Tibial artery (tissue), 4 donors: ENCODE results near the gene AMOTL1.
A peak's percentile ranks its signal among the peaks of the same experiment; 100 is the strongest.

Source experiments
- DNase-seq, 2 donors: peaks; one replicate each; pipeline ENCODE4 v3.0.0-alpha.2; 2019
- H3K27ac ChIP-seq, 2 donors: fragments of 200-600 bp; sonication (generic) in 1 of 2; 1 replicate in 1 of 2; 2 replicates in 1 of 2; pipeline ENCODE4 v1.5.1; 2018 to 2019; ENCODE audit warnings: mild to moderate bottlenecking in 1 of 2
- H3K27me3 ChIP-seq, 2 donors: fragments of 200-600 bp; sonication (generic) in 1 of 2; one replicate each; pipeline versions ENCODE4 v1.5.1 to v1.6.0; 2016 to 2019
- H3K36me3 ChIP-seq, 3 donors: fragments of 200-600 bp; sonication (generic) in 2 of 3; one replicate each; pipeline ENCODE4 v1.5.1; 2016 to 2019; ENCODE audit warnings: mild to moderate bottlenecking in 2 of 3
- H3K4me1 ChIP-seq, 4 donors: fragments of 200-600 bp; sonication (generic) in 2 of 4; 1 replicate in 3 of 4; 2 replicates in 1 of 4; pipeline ENCODE4 v1.5.1; 2016 to 2019
- H3K4me3 ChIP-seq, 2 donors: fragments of 200-600 bp; sonication (generic) in 1 of 2; 1 replicate in 1 of 2; 2 replicates in 1 of 2; pipeline ENCODE4 v1.5.1; 2018 to 2019; ENCODE audit warnings: mild to moderate bottlenecking in 2 of 2
- H3K9me3 ChIP-seq, 3 donors: fragments of 200-600 bp; sonication (generic) in 1 of 3; one replicate each; pipeline ENCODE4 v1.5.1; 2016 to 2019
- CTCF ChIP-seq, 2 experiments: fragments of 200-600 bp in 1 of 2; fragments of 450-650 bp in 1 of 2; IDR thresholded peaks; one replicate each; pipeline ENCODE4 v1.5.1; 2017 to 2019; ENCODE audit warnings: antibody characterized with exemption in 2 of 2, mild to moderate bottlenecking in 1 of 2, moderate library complexity in 1 of 2
- intact Hi-C: fragments of 100-400 bp; cut with DNase I; formaldehyde crosslinking; loops from one replicate; pipeline ENCODE4 v1.15.0; 2023; ENCODE audit warnings: low total_unique reads

The AMOTL1 gene

DNA sequence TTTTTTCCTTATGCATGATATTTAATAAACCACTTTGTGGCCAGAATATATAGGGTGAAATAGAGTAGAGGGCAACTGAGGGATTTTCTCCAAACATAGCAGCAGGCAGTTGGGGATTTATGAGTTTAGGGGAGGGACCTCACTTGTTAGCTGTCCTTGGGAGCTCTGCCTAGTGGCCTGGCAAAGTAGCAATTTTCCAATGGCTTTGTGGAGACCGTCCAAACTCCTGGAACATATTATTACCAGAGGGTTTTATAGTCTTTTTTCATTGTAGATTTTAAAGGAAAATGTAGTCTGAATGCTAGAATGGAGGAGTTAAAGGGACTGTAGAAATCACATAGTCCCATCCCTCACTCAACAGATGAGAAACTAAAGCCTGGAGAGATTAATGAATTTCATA lies 32.3 kb downstream of the AMOTL1 start:
- H3K4me3 ChIP-seq = no peak overlapping the region
- H3K36me3 ChIP-seq = peaks cover 8 to 21% (median 8%) of the 10 kb centered on the region in 3 donors
- H3K4me1 ChIP-seq = peaks cover 0 to 72% (median 31%) of the 10 kb centered on the region in 4 donors
- H3K27me3 ChIP-seq = no peaks in the 10 kb centered on the region
- intact Hi-C loops = no loop called here
- H3K9me3 ChIP-seq = no peaks in the 10 kb centered on the region
- DNase-seq = peak; percentile 62 to 79
- H3K27ac ChIP-seq = peak overlapping the region; percentile 67 to 71
- TF ChIP-seq CTCF (IDR thresholded peaks at IDR 0.05) = no peak

DNA sequence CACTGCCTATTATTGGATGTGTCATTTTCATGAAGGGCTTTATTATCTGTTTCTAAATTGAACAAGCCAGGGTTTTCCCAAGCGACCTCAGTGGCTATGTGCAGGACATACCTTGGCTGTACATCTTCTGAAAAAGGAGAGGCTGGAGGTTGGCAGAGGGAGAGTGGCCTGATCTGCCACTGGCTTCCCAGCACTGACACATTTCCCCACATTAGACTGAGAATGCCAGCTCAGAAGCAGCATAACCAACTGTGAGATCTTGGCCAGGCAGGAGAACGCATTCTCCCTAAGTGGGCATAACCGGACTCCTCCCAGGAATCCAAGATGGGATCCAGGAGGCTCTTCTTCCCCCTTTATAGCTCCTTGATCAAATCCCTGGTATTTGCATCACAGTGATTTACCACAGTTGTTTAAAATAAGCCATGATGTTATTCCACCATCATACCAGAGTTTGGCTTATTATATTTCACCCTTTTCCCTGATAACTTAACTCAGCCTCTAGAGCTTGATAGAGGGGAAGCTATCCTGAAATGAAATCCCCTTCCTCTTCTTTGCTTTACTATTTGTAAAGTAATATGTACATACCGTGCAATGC lies 33.8 kb downstream of the AMOTL1 start:
- intact Hi-C loops = no loop called here
- TF ChIP-seq CTCF (IDR thresholded peaks at IDR 0.05) = no peak
- Histone ChIP-seq H3K27me3 (no peaks in the 10 kb centered on the region), H3K4me3 (no peak overlapping the region), H3K36me3 (peaks cover 8 to 21% (median 8%) of the 10 kb centered on the region in 3 donors), H3K4me1 (peaks cover 0 to 75% (median 45%) of the 10 kb centered on the region in 4 donors), H3K27ac (peak overlapping the region; percentile 67 to 71), H3K9me3 (no peaks in the 10 kb centered on the region)
- no peak for DNase-seq

GRCh38 chr11:94802501-94802900 lies 34.3 kb downstream of the AMOTL1 start:
- Histone ChIP-seq H3K27ac (peak overlapping the region; percentile 67 to 71), H3K27me3 (no peaks in the 10 kb centered on the region), H3K4me1 (peaks cover 0 to 74% (median 46%) of the 10 kb centered on the region in 4 donors), H3K36me3 (peaks cover 8 to 21% (median 8%) of the 10 kb centered on the region in 3 donors), H3K9me3 (no peaks in the 10 kb centered on the region), H3K4me3 (no peak overlapping the region)
- DNase-seq = no peak
- intact Hi-C loops = no loop called here
- TF ChIP-seq CTCF (IDR thresholded peaks at IDR 0.05) = no peak

- Histone ChIP-seq H3K4me1 (peaks cover 0 to 74% (median 46%) of the 10 kb centered on the region in 4 donors), H3K4me3 (no peak overlapping the region), H3K27ac (peak overlapping the region in 1 of 2 donors; percentile 71), H3K36me3 (peaks cover 8 to 21% (median 8%) of the 10 kb centered on the region in 3 donors), H3K9me3 (no peaks in the 10 kb centered on the region), H3K27me3 (no peaks in the 10 kb centered on the region)
- no peak for TF ChIP-seq CTCF (IDR thresholded peaks at IDR 0.05)
- DNase-seq = no peak
- intact Hi-C loops = no loop called here
Measured at GRCh38 chr11:94803491-94803890, 35.3 kb downstream of the AMOTL1 start.

DNA sequence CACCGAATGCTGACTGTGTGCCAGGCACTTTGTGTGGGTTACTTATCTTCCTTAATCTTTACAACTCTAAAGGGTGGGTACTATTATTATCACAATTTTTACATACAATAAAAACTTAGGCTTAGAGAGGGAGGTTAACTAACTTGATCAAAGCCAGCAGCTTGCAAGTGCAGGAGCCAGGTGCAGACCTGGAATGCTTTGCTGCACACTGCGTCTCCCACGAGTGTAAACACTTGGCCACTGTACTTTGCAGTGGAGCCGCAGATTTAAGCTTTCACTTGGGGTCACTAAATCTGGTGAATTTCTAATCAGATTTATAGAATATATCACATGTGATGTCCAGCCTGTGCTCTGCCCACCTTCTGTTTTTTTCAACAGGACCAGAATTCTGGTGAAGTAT lies 36.7 kb downstream of the AMOTL1 start:
- Histone ChIP-seq H3K4me3 (no peak overlapping the region), H3K27me3 (no peaks in the 10 kb centered on the region), H3K27ac (no peak overlapping the region), H3K4me1 (peaks cover 0 to 72% (median 43%) of the 10 kb centered on the region in 4 donors), H3K36me3 (peaks cover 2 to 14% (median 3%) of the 10 kb centered on the region in 3 donors), H3K9me3 (no peaks in the 10 kb centered on the region)
- TF ChIP-seq CTCF (IDR thresholded peaks at IDR 0.05) = no peak
- intact Hi-C loops = no loop called here
- DNase-seq = no peak
